Stimulated activated CD8-positive, alpha-beta memory T cell treated with anti-CD3 and anti-CD28 coated beads, Interleukin-7, amount 100 ng/mL, for 1 hour (primary cell): ENCODE results near the gene PHF19.

Experiments used
- DNase-seq, 2 donors: peaks; one replicate each; pipeline ENCODE4 v3.0.0-alpha.2; 2020; ENCODE audit warnings: low read depth in 2 of 2

Gene PHF19

GRCh38 chr9:120876842-120877240, at the start of gene PHF19:
Gene PHF19, minus strand, starts transcription at chr9:120877188. Its CDS starts 2,447 bp downstream, at chr9:120874741.
- DNase-seq = no peak

- DNase-seq = no peak
Observed at GRCh38 chr9:120926397-120926928, 49.5 kb upstream of the PHF19 start, which contains the start of gene TRAF1. Gene TRAF1, minus strand, starts transcription at chr9:120926796. Its CDS starts 721 bp downstream, at chr9:120926075.

- DNase-seq = peak in 1 of 2 donors; percentile 67
Observed at GRCh38 chr9:120925535-120926396, 48.8 kb upstream of the PHF19 start.

- no peak for DNase-seq
Observed at GRCh38 chr9:120924698-120925534, 47.9 kb upstream of the PHF19 start.

- DNase-seq = no peak
Observed at GRCh38 chr9:120923620-120924328, 46.8 kb upstream of the PHF19 start.

- DNase-seq = no peak
Observed at GRCh38 chr9:120922404-120923195, 45.6 kb upstream of the PHF19 start.

GRCh38 chr9:120921661-120922181, 44.7 kb upstream of the PHF19 start:
- DNase-seq = no peak

GRCh38 chr9:120920806-120921178, 43.8 kb upstream of the PHF19 start:
- no peak for DNase-seq

- no peak for DNase-seq
Observed at GRCh38 chr9:120919843-120920805, 43.1 kb upstream of the PHF19 start.

- DNase-seq = no peak
Observed at GRCh38 chr9:120918931-120919842, 42.2 kb upstream of the PHF19 start.

- DNase-seq = no peak
Observed at GRCh38 chr9:120917929-120918762, 41.2 kb upstream of the PHF19 start.

- no peak for DNase-seq
Observed at GRCh38 chr9:120916991-120917880, 40.2 kb upstream of the PHF19 start.

- DNase-seq = no peak
Observed at GRCh38 chr9:120916588-120916987, 39.6 kb upstream of the PHF19 start.

- DNase-seq = no peak
Observed at GRCh38 chr9:120915854-120916470, 39.0 kb upstream of the PHF19 start.

GRCh38 chr9:120914953-120915352, 38.0 kb upstream of the PHF19 start:
- DNase-seq = no peak

GRCh38 chr9:120914396-120914795, 37.4 kb upstream of the PHF19 start:
- no peak for DNase-seq
